Type B pancreatic cell (in vitro differentiated cells): ENCODE results near the gene OPN5. TPM values are rescaled to one million over a fixed set of nuclear protein-coding genes. Genes with fewer than 3 reads are reported as not detected.

Experiments
- DNase-seq: peaks from one replicate; pipeline ENCODE4 v3.0.0; 2021; ENCODE audit warnings: mixed read lengths; ENCODE audit not compliant: unreplicated experiment; ENCODE audit errors: extremely low spot score
- H3K27ac Mint-ChIP-seq: 2 replicates; pipeline ENCODE4 v1.8.0; 2021; ENCODE audit warnings: mild to moderate bottlenecking, mixed read lengths
- H3K27me3 Mint-ChIP-seq: 2 replicates; pipeline ENCODE4 v1.8.0; 2021; ENCODE audit warnings: mixed read lengths
- H3K36me3 Mint-ChIP-seq: 2 replicates; pipeline ENCODE4 v1.8.0; 2021; ENCODE audit warnings: mixed read lengths
- H3K4me1 Mint-ChIP-seq: one replicate; pipeline ENCODE4 v1.8.0; 2021; ENCODE audit warnings: mixed read lengths; ENCODE audit not compliant: unreplicated experiment
- H3K4me3 Mint-ChIP-seq: 2 replicates; pipeline ENCODE4 v1.8.0; 2021; ENCODE audit warnings: mild to moderate bottlenecking, mixed read lengths
- H3K9me3 Mint-ChIP-seq: 2 replicates; pipeline ENCODE4 v1.8.0; 2021; ENCODE audit warnings: mixed read lengths
- long read RNA-seq: library from polyadenylated mRNA; unstranded; transcript quantifications from one replicate; pipeline ENCODE4 v2.0.0, GENCODE V29; 2020
- total RNA-seq: library from RNA; stranded (reverse); gene quantifications from 2 replicates; pipeline ENCODE4 v1.2.1, GENCODE V29; 2021; ENCODE audit warnings: low replicate concordance
- TF ChIP-seq, protein P1 (sequence below): fragments of 200-600 bp; sonication (generic); conservative IDR thresholded peaks from 2 replicates; pipeline ENCODE4 v1.5.0; 2021; ENCODE audit warnings: antibody characterized with exemption, mild to moderate bottlenecking

Gene OPN5, protein sequence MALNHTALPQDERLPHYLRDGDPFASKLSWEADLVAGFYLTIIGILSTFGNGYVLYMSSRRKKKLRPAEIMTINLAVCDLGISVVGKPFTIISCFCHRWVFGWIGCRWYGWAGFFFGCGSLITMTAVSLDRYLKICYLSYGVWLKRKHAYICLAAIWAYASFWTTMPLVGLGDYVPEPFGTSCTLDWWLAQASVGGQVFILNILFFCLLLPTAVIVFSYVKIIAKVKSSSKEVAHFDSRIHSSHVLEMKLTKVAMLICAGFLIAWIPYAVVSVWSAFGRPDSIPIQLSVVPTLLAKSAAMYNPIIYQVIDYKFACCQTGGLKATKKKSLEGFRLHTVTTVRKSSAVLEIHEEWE
- 4.6 TPM in 1 of 2 replicates, not detected in the other for total RNA-seq
- long read RNA-seq = 0 reads

DNA sequence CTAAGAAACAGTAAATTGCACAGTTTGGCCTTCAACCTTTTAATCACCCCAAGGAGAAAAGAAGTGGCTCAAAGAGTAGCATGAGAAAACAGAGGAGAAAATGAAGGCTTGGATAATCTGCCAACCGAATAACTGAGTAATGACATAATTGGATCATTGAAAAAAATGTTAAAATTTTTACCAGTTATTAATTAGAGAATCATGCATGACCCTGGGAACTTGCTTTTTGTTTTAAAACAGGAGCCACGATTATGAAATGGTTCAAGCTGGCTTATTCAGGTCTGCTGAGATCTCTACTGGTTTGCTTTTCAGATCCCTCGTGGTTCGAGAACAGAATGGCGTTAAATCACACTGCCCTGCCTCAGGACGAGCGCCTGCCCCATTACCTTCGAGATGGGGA lies at the start of gene OPN5:
TSS of gene OPN5 (plus strand) at position 301 of the 400 bp plus-strand sequence. CDS start at position 336, 35 bp downstream.
- peaks cover 7% of the 10 kb centered on the region for H3K4me1 Mint-ChIP-seq
- no peaks in the 10 kb centered on the region for H3K36me3 Mint-ChIP-seq
- H3K27me3 Mint-ChIP-seq = peaks cover 3% of the 10 kb centered on the region
- H3K4me3 Mint-ChIP-seq = peak within 1 kb of the TSS; percentile 27
- DNase-seq = no peak
- TF ChIP-seq, protein P1, sequence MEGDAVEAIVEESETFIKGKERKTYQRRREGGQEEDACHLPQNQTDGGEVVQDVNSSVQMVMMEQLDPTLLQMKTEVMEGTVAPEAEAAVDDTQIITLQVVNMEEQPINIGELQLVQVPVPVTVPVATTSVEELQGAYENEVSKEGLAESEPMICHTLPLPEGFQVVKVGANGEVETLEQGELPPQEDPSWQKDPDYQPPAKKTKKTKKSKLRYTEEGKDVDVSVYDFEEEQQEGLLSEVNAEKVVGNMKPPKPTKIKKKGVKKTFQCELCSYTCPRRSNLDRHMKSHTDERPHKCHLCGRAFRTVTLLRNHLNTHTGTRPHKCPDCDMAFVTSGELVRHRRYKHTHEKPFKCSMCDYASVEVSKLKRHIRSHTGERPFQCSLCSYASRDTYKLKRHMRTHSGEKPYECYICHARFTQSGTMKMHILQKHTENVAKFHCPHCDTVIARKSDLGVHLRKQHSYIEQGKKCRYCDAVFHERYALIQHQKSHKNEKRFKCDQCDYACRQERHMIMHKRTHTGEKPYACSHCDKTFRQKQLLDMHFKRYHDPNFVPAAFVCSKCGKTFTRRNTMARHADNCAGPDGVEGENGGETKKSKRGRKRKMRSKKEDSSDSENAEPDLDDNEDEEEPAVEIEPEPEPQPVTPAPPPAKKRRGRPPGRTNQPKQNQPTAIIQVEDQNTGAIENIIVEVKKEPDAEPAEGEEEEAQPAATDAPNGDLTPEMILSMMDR = no peak
- H3K27ac Mint-ChIP-seq = no peak within 1 kb of the TSS
- no peaks in the 10 kb centered on the region for H3K9me3 Mint-ChIP-seq

DNA sequence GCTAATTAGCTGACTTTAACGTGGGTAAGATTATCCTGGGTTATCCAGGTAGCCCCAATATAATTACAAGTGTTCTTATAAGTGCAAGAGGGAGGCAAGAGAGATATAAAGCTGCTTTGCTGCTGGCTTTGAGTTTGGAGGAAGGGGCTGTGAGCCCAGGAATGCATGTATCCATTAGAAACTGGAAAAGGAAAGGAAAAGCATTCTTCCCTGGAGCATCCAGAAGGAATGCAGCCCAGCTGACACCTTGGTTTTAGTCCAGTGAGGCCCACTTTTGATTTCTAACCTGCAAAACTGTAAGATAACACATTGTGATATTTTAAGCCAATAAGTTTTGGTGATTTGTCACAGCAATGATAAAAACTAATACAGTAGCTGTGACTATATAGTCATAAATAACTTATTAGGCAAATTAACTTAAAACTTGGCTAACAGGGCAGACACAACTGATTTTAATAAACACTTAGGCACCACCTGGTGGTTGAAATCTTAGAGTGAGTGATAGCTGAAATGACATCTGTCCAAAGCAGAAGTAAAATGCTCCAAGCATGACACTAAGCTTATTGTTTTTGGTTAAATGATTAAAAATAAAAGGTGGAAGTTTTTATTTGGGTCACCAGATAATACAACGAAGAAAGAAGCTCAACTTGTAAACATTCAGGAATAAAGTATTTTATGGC lies 47.8 kb upstream of the OPN5 start:
- TF ChIP-seq, protein P1 = peak; percentile 60
- Mint-ChIP-seq H3K4me3 (no peak overlapping the region), H3K27me3 (no peaks in the 10 kb centered on the region), H3K9me3 (no peaks in the 10 kb centered on the region), H3K36me3 (no peaks in the 10 kb centered on the region), H3K27ac (no peak overlapping the region), H3K4me1 (no peaks in the 10 kb centered on the region)
- DNase-seq = no peak

DNA sequence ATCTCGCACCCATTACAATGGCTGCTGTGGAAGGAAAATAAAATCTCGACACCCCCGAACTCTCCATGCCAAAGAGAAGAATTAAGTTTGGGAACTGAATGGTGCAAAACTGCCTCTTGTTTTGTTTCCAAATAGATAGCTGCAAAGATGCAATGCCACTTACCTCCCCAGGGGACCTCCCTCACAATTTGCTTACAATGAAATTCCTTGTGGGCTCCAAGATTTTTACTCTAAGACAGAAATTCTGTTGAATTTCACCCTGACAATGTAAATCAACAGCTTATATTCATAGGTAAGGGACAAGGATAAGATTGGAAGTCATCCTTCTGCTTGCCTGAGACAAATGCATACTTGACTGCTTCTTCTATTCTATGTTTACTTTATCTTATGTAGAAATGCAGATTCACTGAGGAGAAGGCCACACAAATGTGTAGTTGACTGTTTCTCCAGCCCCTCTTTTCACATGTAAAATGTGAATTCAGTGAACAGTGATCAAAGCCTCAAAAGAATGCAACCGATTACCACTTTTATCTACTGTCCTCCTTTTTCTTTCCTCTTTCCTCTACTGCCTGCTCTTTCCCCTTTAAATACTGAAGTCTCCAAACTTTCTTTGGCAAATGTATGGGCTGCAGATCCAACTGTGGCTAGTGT lies 46.9 kb upstream of the OPN5 start:
- H3K27ac Mint-ChIP-seq = no peak overlapping the region
- no peaks in the 10 kb centered on the region for H3K36me3 Mint-ChIP-seq
- DNase-seq = no peak
- H3K4me1 Mint-ChIP-seq = no peaks in the 10 kb centered on the region
- H3K4me3 Mint-ChIP-seq = no peak overlapping the region
- no peaks in the 10 kb centered on the region for H3K9me3 Mint-ChIP-seq
- no peaks in the 10 kb centered on the region for H3K27me3 Mint-ChIP-seq
- TF ChIP-seq, protein P1 = no peak

DNA sequence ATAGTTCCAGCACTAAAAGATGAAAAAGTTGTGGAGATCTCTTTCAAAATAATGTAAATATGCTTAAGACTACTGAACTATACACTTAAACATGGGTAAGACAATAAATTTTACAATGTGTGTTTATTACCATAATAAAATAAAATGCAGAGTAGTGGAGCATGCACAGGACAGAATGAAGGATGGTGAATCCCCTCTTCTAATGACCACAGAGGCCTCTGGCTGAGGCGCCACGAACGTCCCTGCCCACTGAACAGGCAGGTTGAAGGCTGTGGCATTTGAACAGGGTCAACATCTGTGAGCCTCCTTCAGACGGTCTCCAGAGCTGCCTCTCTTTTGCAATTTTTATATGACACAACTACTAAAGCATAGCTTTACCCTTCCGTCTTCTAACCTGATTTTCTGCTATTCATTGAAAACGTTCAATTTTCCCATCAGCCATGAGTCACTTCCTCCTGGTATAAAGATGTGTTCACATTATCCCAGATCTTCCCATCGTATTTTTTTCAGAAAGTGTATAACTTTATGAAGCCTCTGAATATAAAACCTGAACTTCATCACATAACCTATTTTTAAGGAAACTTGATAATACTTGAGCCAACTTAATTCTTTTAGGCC lies 45.6 kb upstream of the OPN5 start:
- no peak for DNase-seq
- Mint-ChIP-seq H3K36me3 (no peaks in the 10 kb centered on the region), H3K4me1 (no peaks in the 10 kb centered on the region), H3K27ac (no peak overlapping the region), H3K4me3 (no peak overlapping the region), H3K27me3 (no peaks in the 10 kb centered on the region), H3K9me3 (no peaks in the 10 kb centered on the region)
- TF ChIP-seq, protein P1 = no peak

DNA sequence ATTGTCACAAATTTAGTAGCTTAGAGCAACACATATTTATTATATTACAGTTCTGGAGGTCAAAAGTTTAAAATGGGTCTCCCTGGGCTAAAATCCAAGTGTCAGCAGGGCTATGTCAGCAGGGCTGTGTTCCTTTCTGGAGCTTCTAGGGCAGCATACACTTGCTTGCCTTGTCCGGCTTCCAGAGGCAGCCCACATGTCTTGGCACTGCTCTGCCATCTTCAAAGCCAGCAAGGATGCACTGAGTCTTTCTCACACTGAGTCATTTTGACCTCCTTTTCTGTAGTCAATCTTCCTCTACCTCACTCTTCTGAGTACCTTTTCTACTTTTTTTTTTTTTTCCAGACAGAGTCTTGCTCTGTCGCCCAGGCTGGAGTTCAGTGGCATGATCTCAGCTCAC lies 44.4 kb upstream of the OPN5 start:
- Mint-ChIP-seq H3K27ac (no peak overlapping the region), H3K27me3 (no peaks in the 10 kb centered on the region), H3K4me3 (no peak overlapping the region), H3K4me1 (no peaks in the 10 kb centered on the region), H3K9me3 (no peaks in the 10 kb centered on the region), H3K36me3 (no peaks in the 10 kb centered on the region)
- no peak for DNase-seq
- TF ChIP-seq, protein P1 = no peak
